ENCODE measurements around the gene KIAA1755. TPM values are rescaled to one million over a fixed set of nuclear protein-coding genes. Genes with fewer than 3 reads are reported as not detected.

The KIAA1755 gene
- total and polyA plus RNA-seq, 2 donors (not counting 1 experiment from before 2014, with no cell fraction given), result not detected

DNA sequence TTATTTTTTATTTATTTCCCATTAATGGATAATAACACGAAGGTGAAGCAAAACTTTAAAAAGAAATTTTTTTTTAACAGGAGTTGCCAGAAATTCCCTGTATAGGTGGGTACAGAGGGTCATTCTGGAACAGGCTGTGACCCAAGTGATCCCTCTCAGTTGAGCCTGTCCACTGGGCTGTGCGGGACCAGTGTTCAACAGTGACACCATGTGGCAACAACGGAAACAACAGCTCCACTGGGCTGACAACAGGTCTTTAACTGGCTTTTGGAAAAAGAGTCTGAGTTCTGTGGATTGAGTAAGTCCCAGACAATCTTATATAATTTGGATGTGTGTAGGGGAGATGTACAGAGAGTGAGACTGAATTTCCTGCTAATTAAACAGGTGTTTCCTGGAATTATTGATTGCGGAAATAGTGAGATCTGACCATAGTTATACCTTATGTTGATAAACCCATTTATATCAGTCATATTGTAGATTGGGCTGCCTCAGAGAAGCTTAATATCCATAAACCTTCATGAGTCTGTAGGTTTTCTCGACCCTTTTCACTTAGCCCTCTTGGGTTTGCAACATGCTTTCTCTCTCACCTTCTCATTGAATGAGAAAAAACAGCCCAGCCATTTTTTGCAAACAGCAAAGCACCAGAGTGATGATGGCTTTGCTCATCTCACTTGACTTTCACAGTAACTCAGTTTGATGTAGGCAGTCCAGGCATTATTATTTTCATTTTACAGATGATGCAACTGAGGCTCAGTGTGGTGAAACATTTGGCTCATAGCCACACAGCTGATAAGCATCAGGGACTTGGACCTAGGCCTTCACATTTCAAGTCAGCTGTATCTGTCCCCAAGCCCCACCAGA lies 17.5 kb downstream of the KIAA1755 start:
- Histone ChIP-seq H3K79me2 (ENCODE audit: control insufficient read depth, insufficient read depth, low read length) (no peaks in the 10 kb centered on the region), H3K4me3 (ENCODE audit: control extremely low read depth in 1 of 5, extremely low read depth in 1 of 5, insufficient read depth in 1 of 5, low read depth in 2 of 5, low read length in 4 of 5) (no peak overlapping the region), H3K9ac (ENCODE audit: low read length) (no peak overlapping the region), H4K20me1 (ENCODE audit: control insufficient read depth, insufficient read depth, low read length, poor library complexity, severe bottlenecking) (no peaks in the 10 kb centered on the region), H3K4me2 (replicated peaks; ENCODE audit: low read depth, low read length, poor library complexity, severe bottlenecking) (no peak overlapping the region), H3K27me3 (replicated peaks in 1 of 4; ENCODE audit: control extremely low read depth in 1 of 4, control insufficient read depth in 3 of 4, insufficient read depth in 4 of 4, low read length in 3 of 4) (peaks cover 0 to 13% (median 4%) of the 10 kb centered on the region in 4 experiments), H3K9me3 (ENCODE audit: control extremely low read depth in 1 of 3, control insufficient read depth in 2 of 3, insufficient read depth in 1 of 3, low read length in 2 of 3) (peaks cover 1 to 65% (median 31%) of the 10 kb centered on the region in 3 donors), H3K4me1 (ENCODE audit: control insufficient read depth in 2 of 2, insufficient read depth in 2 of 2, low read length in 2 of 2) (no peaks in the 10 kb centered on the region), H2AFZ (ENCODE audit: insufficient read depth, low read depth, low read length, poor library complexity, severe bottlenecking) (no peak overlapping the region), H3K36me3 (replicated peaks in 1 of 2; ENCODE audit: control extremely low read depth in 1 of 2, control insufficient read depth in 1 of 2, extremely low read depth in 1 of 2, insufficient read depth in 2 of 2, low read length in 1 of 2) (no peaks in the 10 kb centered on the region), H3K27ac (ENCODE audit: low read length in 2 of 2) (no peak overlapping the region)
- no peaks in the 10 kb centered on the region for H3K4me1 Mint-ChIP-seq
- H3K4me3 Mint-ChIP-seq, result no peak overlapping the region
- peaks cover 33% of the 10 kb centered on the region for H3K27me3 Mint-ChIP-seq
- no peak for ATAC-seq (ENCODE audit: low read depth)
- TF ChIP-seq EZH2 (IDR thresholded peaks at IDR 0.05; ENCODE audit: borderline replicate concordance, insufficient read depth, low read depth, low read length, poor library complexity, severe bottlenecking), result no peak
- TF ChIP-seq, protein P1, sequence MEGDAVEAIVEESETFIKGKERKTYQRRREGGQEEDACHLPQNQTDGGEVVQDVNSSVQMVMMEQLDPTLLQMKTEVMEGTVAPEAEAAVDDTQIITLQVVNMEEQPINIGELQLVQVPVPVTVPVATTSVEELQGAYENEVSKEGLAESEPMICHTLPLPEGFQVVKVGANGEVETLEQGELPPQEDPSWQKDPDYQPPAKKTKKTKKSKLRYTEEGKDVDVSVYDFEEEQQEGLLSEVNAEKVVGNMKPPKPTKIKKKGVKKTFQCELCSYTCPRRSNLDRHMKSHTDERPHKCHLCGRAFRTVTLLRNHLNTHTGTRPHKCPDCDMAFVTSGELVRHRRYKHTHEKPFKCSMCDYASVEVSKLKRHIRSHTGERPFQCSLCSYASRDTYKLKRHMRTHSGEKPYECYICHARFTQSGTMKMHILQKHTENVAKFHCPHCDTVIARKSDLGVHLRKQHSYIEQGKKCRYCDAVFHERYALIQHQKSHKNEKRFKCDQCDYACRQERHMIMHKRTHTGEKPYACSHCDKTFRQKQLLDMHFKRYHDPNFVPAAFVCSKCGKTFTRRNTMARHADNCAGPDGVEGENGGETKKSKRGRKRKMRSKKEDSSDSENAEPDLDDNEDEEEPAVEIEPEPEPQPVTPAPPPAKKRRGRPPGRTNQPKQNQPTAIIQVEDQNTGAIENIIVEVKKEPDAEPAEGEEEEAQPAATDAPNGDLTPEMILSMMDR (IDR thresholded peaks at IDR 0.05), result peak; percentile 46
- ChIA-PET POLR2A (no interaction called here), CTCF (interaction anchor here (1.2 to 2.1 kb wide), 2 partner anchors 21 to 185 kb away, joined by 4 to 15 read pairs; no protein-coding TSS in a partner anchor)
- no peak for DNase-seq
- H3K27ac Mint-ChIP-seq, result no peak overlapping the region
- intact Hi-C loops (cut with micrococcal nuclease), result no loop called here
- WGBS (ENCODE audit: insufficient coverage), result 38% methylated on average over 3 of the region's 5 CpGs
- peaks cover 8% of the 10 kb centered on the region for H3K9me3 Mint-ChIP-seq (ENCODE audit: insufficient read depth)

GRCh38 chr20:38241201-38241600 lies 19.3 kb downstream of the KIAA1755 start:
- Histone ChIP-seq H3K4me1 (ENCODE audit: control insufficient read depth in 2 of 2, insufficient read depth in 2 of 2, low read length in 2 of 2) (no peaks in the 10 kb centered on the region), H2AFZ (ENCODE audit: insufficient read depth, low read depth, low read length, poor library complexity, severe bottlenecking) (no peak overlapping the region), H4K20me1 (ENCODE audit: control insufficient read depth, insufficient read depth, low read length, poor library complexity, severe bottlenecking) (no peaks in the 10 kb centered on the region), H3K36me3 (replicated peaks in 1 of 2; ENCODE audit: control extremely low read depth in 1 of 2, control insufficient read depth in 1 of 2, extremely low read depth in 1 of 2, insufficient read depth in 2 of 2, low read length in 1 of 2) (no peaks in the 10 kb centered on the region), H3K27ac (ENCODE audit: low read length in 2 of 2) (no peak overlapping the region), H3K9ac (ENCODE audit: low read length) (no peak overlapping the region), H3K27me3 (replicated peaks in 1 of 4; ENCODE audit: control extremely low read depth in 1 of 4, control insufficient read depth in 3 of 4, insufficient read depth in 4 of 4, low read length in 3 of 4) (peaks cover 0 to 13% (median 4%) of the 10 kb centered on the region in 4 experiments), H3K4me2 (replicated peaks; ENCODE audit: low read depth, low read length, poor library complexity, severe bottlenecking) (no peak overlapping the region), H3K79me2 (ENCODE audit: control insufficient read depth, insufficient read depth, low read length) (no peaks in the 10 kb centered on the region), H3K4me3 (ENCODE audit: control extremely low read depth in 1 of 5, extremely low read depth in 1 of 5, insufficient read depth in 1 of 5, low read depth in 2 of 5, low read length in 4 of 5) (no peak overlapping the region), H3K9me3 (ENCODE audit: control extremely low read depth in 1 of 3, control insufficient read depth in 2 of 3, insufficient read depth in 1 of 3, low read length in 2 of 3) (peaks cover 1 to 58% (median 31%) of the 10 kb centered on the region in 3 donors)
- no peak overlapping the region for H3K4me3 Mint-ChIP-seq
- intact Hi-C loops (cut with micrococcal nuclease), result no loop called here
- H3K4me1 Mint-ChIP-seq, result no peaks in the 10 kb centered on the region
- CTCF ChIA-PET, result no interaction called here
- no peak for TF ChIP-seq EZH2 (IDR thresholded peaks at IDR 0.05; ENCODE audit: borderline replicate concordance, insufficient read depth, low read depth, low read length, poor library complexity, severe bottlenecking)
- TF ChIP-seq, protein P1 (IDR thresholded peaks at IDR 0.05), result no peak
- no peak for ATAC-seq (ENCODE audit: low read depth)
- WGBS (ENCODE audit: insufficient coverage), result 83% methylated on average over 3 of the region's 3 CpGs
- POLR2A ChIA-PET, result no interaction called here
- H3K27ac Mint-ChIP-seq, result no peak overlapping the region
- peaks cover 8% of the 10 kb centered on the region for H3K9me3 Mint-ChIP-seq (ENCODE audit: insufficient read depth)
- DNase-seq, result no peak
- peaks cover 22% of the 10 kb centered on the region for H3K27me3 Mint-ChIP-seq
